Coronary artery (tissue), 2 donors: Measurements from ENCODE around the gene BGN.

Source experiments
- DNase-seq: peaks from one replicate; pipeline ENCODE4 v3.0.0-alpha.2; 2017; ENCODE audit warnings: low spot score
- H3K27ac ChIP-seq, 2 donors: fragments of 200-600 bp; sonication (generic); one replicate each; pipeline ENCODE4 v1.5.1; 2016 to 2019
- H3K4me3 ChIP-seq: fragments of 200-600 bp; sonication (generic); 2 replicates; pipeline ENCODE4 v1.5.1; 2016; ENCODE audit warnings: mild to moderate bottlenecking, moderate library complexity
- TF ChIP-seq, protein P1 (sequence below): fragments of 200-600 bp; sonication (generic); IDR thresholded peaks from one replicate; pipeline ENCODE4 v1.5.1; 2019; ENCODE audit warnings: antibody characterized with exemption

Gene BGN

DNA sequence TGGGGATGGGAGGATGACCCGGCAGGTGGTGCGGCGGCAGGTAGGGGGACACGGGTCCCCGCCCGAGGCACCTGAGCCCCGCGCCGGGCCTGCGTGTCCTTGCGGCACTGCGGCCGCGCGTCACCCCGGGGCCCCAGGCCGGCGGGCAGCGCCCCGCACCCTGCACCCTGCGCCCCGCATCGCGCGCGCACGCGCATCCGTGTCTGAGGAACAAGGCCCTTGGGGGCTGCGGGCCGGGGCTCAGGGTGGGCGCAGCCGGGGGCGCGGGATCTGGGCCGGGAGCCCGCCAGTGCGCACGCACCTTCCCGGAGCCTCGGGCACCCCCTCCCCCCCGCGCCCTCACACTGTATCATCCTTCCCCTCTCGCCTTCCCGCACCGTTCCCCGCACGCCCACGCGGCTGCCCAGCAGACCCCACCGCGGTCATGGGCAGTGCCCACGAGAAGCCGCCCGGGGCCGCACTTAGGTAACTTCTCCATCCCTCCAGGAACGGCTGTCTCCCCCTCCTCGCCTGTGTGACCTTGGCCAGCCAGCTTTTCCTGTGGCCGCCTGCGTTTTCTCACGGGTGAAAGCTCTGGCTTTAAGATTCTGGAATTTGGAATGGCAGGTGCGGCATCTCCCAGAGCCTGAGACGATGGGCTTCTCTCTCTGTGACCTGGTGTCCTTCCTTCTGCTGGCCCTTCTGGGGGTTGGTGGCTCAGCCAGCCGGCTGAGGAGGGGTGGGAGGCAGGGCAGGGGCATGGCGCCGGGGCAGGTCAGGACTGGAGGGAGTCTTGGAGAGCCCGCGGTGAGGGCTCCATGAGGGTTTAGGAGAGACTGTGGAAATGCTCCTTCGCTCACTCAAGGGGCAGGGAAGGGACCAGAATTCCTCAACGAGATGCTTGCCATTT, 23.4 kb downstream of the BGN start:
- Histone ChIP-seq H3K27ac (no peak overlapping the region), H3K4me3 (peak overlapping the region; percentile 21)
- TF ChIP-seq, protein P1, sequence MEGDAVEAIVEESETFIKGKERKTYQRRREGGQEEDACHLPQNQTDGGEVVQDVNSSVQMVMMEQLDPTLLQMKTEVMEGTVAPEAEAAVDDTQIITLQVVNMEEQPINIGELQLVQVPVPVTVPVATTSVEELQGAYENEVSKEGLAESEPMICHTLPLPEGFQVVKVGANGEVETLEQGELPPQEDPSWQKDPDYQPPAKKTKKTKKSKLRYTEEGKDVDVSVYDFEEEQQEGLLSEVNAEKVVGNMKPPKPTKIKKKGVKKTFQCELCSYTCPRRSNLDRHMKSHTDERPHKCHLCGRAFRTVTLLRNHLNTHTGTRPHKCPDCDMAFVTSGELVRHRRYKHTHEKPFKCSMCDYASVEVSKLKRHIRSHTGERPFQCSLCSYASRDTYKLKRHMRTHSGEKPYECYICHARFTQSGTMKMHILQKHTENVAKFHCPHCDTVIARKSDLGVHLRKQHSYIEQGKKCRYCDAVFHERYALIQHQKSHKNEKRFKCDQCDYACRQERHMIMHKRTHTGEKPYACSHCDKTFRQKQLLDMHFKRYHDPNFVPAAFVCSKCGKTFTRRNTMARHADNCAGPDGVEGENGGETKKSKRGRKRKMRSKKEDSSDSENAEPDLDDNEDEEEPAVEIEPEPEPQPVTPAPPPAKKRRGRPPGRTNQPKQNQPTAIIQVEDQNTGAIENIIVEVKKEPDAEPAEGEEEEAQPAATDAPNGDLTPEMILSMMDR, result no peak
- DNase-seq, result no peak

DNA sequence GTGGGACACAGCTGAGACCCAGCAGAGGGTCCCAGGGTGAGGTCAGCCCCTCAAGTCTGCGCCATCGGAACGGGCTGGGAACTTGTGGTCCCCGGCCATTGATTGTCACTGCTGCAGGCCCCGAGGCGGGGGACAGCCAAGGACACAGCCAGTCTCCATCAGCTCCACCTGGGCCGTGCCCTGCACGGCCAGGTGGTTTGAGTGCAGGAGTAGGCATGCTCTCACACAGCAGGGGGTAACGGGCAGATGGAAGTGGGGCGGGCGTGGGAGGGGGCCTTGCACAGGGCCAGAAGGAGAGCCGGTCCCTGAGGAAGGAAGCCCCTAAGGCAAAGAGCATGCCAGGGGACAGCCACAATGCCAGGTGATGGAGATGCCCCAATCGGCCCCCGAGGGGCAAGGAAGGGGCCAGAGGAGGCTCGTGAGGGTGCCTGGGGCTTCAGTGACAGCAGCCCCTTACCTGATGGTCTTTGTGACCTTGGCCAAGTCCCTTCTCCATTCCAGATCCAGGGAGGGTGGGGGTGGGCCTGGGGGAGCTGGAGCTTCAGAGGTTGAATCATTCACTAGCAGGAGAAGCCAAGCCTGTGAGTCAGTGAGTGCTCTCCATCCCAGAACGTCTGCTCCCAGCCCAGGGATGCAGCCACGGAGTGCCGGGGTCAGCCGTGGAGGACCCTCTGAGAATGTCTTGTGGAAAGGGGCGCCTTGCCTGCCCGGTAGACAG, 24.9 kb downstream of the BGN start:
- Histone ChIP-seq H3K4me3 (no peak overlapping the region), H3K27ac (no peak overlapping the region)
- TF ChIP-seq, protein P1, result no peak
- DNase-seq, result no peak

DNA sequence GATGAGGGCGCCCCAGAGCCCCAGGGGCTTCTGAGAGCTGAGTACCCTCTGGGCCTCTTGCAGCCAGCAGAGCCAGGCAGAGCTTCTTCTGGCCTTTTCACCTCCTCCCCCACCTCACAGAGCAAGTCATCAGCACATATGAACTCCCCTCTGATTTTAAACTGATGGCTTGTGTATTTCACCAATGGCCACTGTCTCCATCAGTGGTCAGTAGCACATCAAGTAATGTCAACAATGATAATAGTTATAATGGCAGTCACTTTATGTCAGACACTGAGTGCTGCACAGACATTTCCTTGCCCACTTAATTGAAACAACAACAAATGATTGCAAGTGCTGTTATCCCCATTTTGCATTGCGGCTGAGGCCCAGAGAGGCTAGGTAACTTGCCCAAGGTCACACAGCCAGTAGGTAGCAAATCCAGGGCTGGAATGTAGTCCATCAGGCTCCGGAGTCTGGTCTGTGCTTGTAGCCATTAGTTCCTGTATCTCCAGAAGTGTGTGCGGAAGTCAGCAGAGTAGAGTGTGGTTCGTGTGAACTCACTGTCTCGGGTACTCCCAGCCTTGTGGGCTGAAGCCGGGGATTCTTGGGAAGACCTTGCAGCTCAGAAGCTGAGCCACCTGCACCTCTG, 25.6 kb downstream of the BGN start:
- H3K4me3 ChIP-seq, result no peak overlapping the region
- no peak for DNase-seq
- no peak overlapping the region for H3K27ac ChIP-seq
- TF ChIP-seq, protein P1, result no peak

DNA sequence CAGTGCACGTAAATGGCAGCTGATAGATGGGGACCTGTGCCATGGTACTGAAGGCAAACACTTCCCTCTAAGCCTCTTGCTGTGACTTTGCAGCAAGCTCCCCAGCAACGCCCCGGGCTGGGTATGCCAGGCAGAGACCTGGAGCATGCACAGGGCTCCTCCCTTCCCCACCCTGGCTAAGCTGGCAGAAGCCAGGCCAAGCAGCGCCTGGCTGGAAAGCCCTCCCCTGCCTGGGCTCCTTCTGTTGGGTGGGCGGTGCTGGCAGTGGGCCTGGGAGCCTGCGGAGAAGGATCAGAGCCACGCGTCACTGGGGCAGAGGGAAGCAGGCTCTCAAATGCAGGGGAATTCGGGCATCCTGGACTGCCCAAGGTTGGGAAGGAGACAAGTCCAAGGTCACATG, 26.3 kb downstream of the BGN start:
- no peak for DNase-seq
- TF ChIP-seq, protein P1, result no peak

GRCh38 chrX:153522259-153522658, 27.5 kb downstream of the BGN start:
- no peak for DNase-seq
- H3K27ac ChIP-seq, result no peak overlapping the region
- TF ChIP-seq, protein P1, result no peak
- H3K4me3 ChIP-seq, result no peak overlapping the region

More for the DNA sequence above, 26.3 kb downstream of the BGN start:
- H3K4me3 ChIP-seq, result no peak overlapping the region
- no peak overlapping the region for H3K27ac ChIP-seq

GRCh38 chrX:153523269-153523668, 28.5 kb downstream of the BGN start:
- no peak overlapping the region for H3K4me3 ChIP-seq
- TF ChIP-seq, protein P1, result no peak
- no peak for DNase-seq
- no peak overlapping the region for H3K27ac ChIP-seq
